ENCODE results near the gene PRMT7. TPM values are rescaled to one million over a fixed set of nuclear protein-coding genes. Genes with fewer than 3 reads are reported as not detected.

The PRMT7 gene
- total and polyA plus RNA-seq, 2 donors (not counting 1 experiment from before 2014, with no cell fraction given), result 76.9 to 80.4 TPM

- peaks cover 69% of the 10 kb centered on the region for H3K79me2 ChIP-seq (ENCODE audit: control insufficient read depth, insufficient read depth, low read length)
- peak; percentile 66 for DNase-seq
These were observed 24.4 kb upstream of the PRMT7 start for GRCh38 chr16:68286153-68287074.

More at GRCh38 chr16:68286153-68287074, 24.4 kb upstream of the PRMT7 start:
- Histone ChIP-seq H3K4me1 (ENCODE audit: control insufficient read depth in 2 of 2, insufficient read depth in 2 of 2, low read length in 2 of 2) (peaks cover 85 to 100% of the 10 kb centered on the region in 2 donors), H3K36me3 (replicated peaks in 1 of 2; ENCODE audit: control extremely low read depth in 1 of 2, control insufficient read depth in 1 of 2, extremely low read depth in 1 of 2, insufficient read depth in 2 of 2, low read length in 1 of 2) (peaks cover 2 to 34% of the 10 kb centered on the region in 2 experiments), H4K20me1 (ENCODE audit: control insufficient read depth, insufficient read depth, low read length, poor library complexity, severe bottlenecking) (no peaks in the 10 kb centered on the region), H3K27ac (ENCODE audit: low read length in 2 of 2) (peak overlapping the region; percentile 78 to 92), H3K9ac (ENCODE audit: low read length) (peak overlapping the region; percentile 63), H3K9me3 (ENCODE audit: control extremely low read depth in 1 of 3, control insufficient read depth in 2 of 3, insufficient read depth in 1 of 3, low read length in 2 of 3) (no peaks in the 10 kb centered on the region), H3K27me3 (replicated peaks in 1 of 4; ENCODE audit: control extremely low read depth in 1 of 4, control insufficient read depth in 3 of 4, insufficient read depth in 4 of 4, low read length in 3 of 4) (no peaks in the 10 kb centered on the region), H3K4me3 (ENCODE audit: control extremely low read depth in 1 of 5, extremely low read depth in 1 of 5, insufficient read depth in 1 of 5, low read depth in 2 of 5, low read length in 4 of 5) (peak overlapping the region; percentile 5 to 60 (median 39)), H2AFZ (ENCODE audit: insufficient read depth, low read depth, low read length, poor library complexity, severe bottlenecking) (peak overlapping the region; percentile 9), H3K4me2 (replicated peaks; ENCODE audit: low read depth, low read length, poor library complexity, severe bottlenecking) (peak overlapping the region; percentile 75)
- ChIA-PET CTCF (interaction anchor here (0.7 to 10.2 kb wide), 6 partner anchors 8 to 42 kb away, joined by 5 to 289 read pairs (median 10); partner anchors contain the start of genes PRMT7, SLC7A6 and SLC7A6OS), POLR2A (interaction anchor here (0.7 to 3.9 kb wide), 5 partner anchors 8 to 565 kb away, joined by 4 to 38 read pairs (median 11); partner anchors contain the start of genes PRMT7, SLC7A6 and SLC7A6OS)
- Mint-ChIP-seq H3K27me3 (no peaks in the 10 kb centered on the region), H3K27ac (peak overlapping the region; percentile 94), H3K4me1 (peaks cover 83% of the 10 kb centered on the region), H3K4me3 (peak overlapping the region; percentile 80), H3K9me3 (ENCODE audit: insufficient read depth) (no peaks in the 10 kb centered on the region)
- TF ChIP-seq EZH2 (IDR thresholded peaks at IDR 0.05; ENCODE audit: borderline replicate concordance, insufficient read depth, low read depth, low read length, poor library complexity, severe bottlenecking), result no peak
- TF ChIP-seq, protein P1, sequence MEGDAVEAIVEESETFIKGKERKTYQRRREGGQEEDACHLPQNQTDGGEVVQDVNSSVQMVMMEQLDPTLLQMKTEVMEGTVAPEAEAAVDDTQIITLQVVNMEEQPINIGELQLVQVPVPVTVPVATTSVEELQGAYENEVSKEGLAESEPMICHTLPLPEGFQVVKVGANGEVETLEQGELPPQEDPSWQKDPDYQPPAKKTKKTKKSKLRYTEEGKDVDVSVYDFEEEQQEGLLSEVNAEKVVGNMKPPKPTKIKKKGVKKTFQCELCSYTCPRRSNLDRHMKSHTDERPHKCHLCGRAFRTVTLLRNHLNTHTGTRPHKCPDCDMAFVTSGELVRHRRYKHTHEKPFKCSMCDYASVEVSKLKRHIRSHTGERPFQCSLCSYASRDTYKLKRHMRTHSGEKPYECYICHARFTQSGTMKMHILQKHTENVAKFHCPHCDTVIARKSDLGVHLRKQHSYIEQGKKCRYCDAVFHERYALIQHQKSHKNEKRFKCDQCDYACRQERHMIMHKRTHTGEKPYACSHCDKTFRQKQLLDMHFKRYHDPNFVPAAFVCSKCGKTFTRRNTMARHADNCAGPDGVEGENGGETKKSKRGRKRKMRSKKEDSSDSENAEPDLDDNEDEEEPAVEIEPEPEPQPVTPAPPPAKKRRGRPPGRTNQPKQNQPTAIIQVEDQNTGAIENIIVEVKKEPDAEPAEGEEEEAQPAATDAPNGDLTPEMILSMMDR (IDR thresholded peaks at IDR 0.05), result no peak
- ATAC-seq (ENCODE audit: low read depth), result no peak
- WGBS (ENCODE audit: insufficient coverage), result 26% methylated on average over 6 of the region's 12 CpGs
- intact Hi-C loops (cut with micrococcal nuclease), result loop anchor here (5.0 kb wide), 1 partner anchor 39 kb away; the partner anchor contains the start of gene PLA2G15
